Dermis blood vessel endothelial cell (primary cell): Measurements from ENCODE around the gene KLRF1. TPM values are rescaled to one million over a fixed set of nuclear protein-coding genes. Genes with fewer than 3 reads are reported as not detected.

Source experiments
- DNase-seq: peaks from one replicate; pipeline ENCODE4 v3.0.0; 2010
- total RNA-seq: library from RNA; depleted of rRNA; stranded (reverse); fragments of >200 nt; gene quantifications from 2 replicates; pipeline ENCODE4 v1.2.3, GENCODE V29; 2014

The KLRF1 gene, protein sequence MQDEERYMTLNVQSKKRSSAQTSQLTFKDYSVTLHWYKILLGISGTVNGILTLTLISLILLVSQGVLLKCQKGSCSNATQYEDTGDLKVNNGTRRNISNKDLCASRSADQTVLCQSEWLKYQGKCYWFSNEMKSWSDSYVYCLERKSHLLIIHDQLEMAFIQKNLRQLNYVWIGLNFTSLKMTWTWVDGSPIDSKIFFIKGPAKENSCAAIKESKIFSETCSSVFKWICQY
- not detected in 2 replicates for total RNA-seq

DNA sequence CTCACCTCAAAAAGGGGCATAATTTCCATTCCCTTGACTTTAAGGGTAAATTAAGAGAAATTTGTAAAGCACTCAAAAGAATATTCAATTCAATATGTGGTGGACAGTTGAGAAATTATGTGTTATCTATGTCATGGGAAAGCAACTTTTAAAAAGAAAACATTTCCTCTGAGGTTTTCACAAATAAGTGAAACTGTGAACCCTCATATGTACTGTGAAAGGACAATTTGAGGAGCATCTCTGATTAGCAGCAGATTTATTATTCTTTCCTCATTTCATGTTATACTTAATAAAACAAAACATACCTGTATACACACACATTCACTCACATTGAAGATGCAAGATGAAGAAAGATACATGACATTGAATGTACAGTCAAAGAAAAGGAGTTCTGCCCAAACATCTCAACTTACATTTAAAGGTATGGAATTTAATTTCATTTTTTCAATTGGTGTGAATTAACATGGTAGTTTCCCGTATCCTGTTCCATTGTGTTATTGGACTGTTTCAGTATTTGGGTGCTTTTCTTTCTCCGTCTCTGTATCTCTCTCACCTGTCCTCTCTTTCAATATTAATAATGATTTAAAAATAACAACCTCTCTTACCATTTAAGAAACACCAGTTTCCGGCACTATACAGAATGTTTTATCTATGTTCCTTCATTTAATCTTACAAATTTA lies at the start of gene KLRF1:
Gene KLRF1, plus strand, starts transcription at position 273 of the 680 bp plus-strand sequence. Its CDS starts 64 bp downstream, at position 337.
- DNase-seq: no peak

- DNase-seq: no peak
Measured at GRCh38 chr12:9779209-9779608, 48.1 kb upstream of the KLRF1 start.

GRCh38 chr12:9781360-9781759 lies 45.9 kb upstream of the KLRF1 start:
- no peak for DNase-seq

GRCh38 chr12:9782547-9783382 lies 44.5 kb upstream of the KLRF1 start:
- no peak for DNase-seq

GRCh38 chr12:9784326-9784725 lies 43.0 kb upstream of the KLRF1 start:
- no peak for DNase-seq

DNA sequence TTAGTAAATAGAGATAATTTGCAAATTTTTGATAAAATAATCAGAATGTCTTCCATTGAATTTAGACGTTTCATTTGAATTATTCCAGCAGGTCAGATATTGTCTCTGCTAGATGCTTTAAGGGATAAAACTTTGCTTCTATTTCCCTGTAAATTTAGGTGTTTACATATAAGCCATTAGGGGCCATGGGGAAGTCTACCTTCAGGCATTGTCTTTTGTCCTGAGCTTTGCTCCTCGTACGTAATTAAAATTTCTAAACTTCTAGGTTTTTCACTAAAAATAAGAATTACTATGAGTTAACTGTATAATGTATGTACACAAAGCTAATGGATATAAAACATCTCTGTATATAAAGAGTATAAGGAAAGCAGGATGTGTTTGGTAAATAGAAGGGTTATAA lies 42.5 kb upstream of the KLRF1 start:
- no peak for DNase-seq

GRCh38 chr12:9786726-9787717 lies 40.3 kb upstream of the KLRF1 start:
- DNase-seq: no peak

- DNase-seq: no peak
Measured at GRCh38 chr12:9792185-9792900, 34.9 kb upstream of the KLRF1 start.

DNA sequence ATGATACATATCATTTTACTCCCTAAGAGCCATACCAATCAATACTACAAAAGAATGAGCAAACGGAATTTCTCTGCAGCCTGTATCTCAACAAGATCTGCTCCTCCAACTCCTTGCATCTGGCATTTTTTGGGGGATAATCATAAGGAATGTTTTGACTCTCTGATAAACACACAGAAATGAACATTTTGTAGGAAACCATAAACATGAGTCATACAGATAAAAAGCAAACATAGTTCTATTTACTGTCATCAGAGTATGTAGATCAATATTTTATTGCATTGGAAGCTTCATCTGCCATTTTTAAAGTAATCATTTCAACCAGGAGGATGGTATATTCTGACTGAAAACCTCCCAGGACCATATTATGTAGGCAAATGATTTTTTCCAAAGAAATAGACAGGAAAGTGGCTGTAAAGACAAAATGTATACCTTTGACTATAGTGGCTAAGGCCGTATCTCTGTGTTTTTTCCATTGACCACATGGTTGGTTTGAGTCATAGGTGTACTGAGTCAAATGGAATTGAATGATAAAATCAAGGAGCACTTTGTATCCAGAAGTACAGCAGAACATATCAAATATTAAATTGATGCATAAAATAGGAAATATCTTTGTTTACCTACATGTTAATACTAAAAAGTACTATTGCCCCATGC lies 34.2 kb upstream of the KLRF1 start:
- DNase-seq: peak; percentile 42

DNA sequence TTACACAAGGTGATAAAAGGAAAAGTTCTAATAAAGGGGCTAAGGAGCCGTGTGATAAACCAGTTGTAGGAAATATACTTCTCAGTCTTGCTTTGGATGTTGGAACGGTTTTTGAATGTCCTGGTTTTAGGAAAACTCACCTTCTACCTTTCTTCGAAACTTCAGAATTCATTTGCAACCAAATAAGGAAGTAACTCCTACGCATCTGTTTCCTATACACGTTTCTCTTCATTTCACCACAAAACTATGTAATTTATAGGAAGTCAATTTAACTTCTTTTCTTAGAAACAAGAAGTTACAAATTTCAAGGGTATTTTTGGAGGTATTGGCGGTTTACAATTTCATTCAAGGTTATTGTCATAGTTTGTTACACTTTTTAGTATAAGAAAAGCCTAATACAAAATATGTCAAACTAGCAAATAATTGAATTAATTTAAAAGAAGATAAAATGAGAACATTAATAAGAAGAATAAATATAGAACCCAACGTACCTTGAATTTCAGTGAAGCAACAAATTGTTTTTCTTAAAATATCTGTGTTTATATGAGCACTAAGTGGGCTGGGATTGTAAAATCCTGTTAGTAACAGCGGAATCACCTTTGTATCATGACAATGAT lies 33.4 kb upstream of the KLRF1 start:
- DNase-seq: peak; percentile 33

- DNase-seq: no peak
Measured at GRCh38 chr12:9794484-9795093, 32.7 kb upstream of the KLRF1 start.

DNA sequence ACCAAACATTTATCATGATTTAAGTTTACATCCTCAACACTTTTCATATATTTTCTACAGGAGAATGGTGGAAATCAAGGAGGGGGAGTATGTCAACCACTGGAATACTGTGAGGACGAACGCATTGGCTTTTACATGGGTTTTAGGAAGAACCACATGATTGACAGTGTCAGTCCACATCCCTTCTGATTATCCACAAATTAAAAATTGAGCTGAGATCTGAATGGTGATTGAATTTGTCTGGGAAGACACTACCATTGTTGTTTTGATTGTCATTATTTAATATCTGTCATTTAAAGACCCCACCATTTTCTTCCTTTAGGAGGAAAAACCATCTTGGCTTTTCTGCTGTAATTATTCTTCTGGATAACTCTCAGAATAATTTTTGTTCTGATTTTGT lies 31.3 kb upstream of the KLRF1 start:
- no peak for DNase-seq

- DNase-seq: no peak
Measured at GRCh38 chr12:9796346-9796745, 30.9 kb upstream of the KLRF1 start.

DNA sequence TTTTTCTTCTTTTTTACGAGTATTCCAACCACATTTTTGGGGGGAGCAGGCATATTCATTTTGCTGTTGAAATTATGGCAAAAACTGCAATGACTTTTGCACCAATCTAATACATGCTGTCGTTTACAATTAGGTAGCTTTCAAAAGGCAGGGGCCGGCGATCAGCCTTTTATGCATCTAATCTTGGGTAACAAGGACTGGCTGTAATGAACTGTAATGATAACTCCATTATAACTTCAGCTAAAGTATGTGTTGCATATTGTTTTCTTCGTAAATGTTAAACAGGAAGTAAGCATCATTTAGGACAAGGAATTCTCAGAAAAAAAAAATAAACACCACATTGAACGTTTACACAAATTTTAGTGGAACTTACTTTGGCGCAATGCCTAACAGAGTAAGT lies 30.3 kb upstream of the KLRF1 start:
- DNase-seq: no peak

GRCh38 chr12:9797722-9798619 lies 29.3 kb upstream of the KLRF1 start:
- peak; percentile 93 for DNase-seq

DNA sequence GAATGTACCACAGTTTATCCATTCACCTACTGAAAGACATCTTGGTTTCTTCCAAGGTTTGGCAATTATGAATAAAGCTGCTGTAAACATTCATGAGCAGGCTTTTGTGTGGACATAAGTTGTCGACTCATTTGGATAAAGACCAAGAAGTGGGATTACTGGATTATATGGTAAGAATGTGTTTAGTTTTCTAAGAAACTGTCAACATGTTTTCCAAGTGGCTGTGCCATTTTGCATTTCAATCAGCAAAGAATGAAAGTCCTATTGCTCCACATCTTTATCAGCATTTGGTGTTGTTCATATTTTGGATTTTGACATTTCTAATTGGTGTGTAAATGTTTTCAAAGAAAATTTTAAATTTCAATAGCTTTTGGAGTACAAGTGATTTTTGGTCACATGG lies 27.3 kb upstream of the KLRF1 start:
- no peak for DNase-seq

GRCh38 chr12:9805883-9806282 lies 21.4 kb upstream of the KLRF1 start:
- DNase-seq: no peak

- no peak for DNase-seq
Measured at GRCh38 chr12:9806714-9807113, 20.6 kb upstream of the KLRF1 start.

DNA sequence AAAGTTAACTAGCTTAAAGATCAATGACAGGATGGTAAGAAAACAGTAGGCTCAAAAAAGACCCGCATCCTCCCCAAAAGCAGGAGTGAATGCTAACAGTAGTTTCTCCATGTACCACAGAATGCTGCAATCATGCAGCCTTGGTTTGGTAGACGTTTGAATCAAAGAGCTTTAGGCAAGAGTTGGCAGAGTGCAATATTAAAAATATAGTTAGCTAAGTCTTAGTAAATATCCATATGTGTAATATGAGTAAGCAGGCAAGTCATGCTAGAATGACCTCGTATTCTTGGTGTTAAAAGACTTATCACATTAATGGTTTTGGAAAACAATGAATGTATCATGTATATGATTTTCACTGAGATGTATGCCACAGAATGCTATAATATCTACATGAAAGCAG lies 18.8 kb upstream of the KLRF1 start:
- no peak for DNase-seq
